Measurements from ENCODE around the gene FHIT. TPM values are rescaled to one million over a fixed set of nuclear protein-coding genes. Genes with fewer than 3 reads are reported as not detected.

The FHIT gene
- total and polyA plus RNA-seq, 8 donors, result 1.8 to 10.6 (median 7.1) TPM

GRCh38 chr3:60497902-60498301 lies 753.4 kb downstream of the FHIT start:
- H3K4me1 ChIP-seq, result no peaks in the 10 kb centered on the region
- DNase-seq, result peak in 1 of 2 donors; percentile 53
- no peaks in the 10 kb centered on the region for H3K27me3 ChIP-seq
- no peaks in the 10 kb centered on the region for H3K9me3 ChIP-seq
- H3K27ac ChIP-seq, result no peak overlapping the region
- no peaks in the 10 kb centered on the region for H3K36me3 ChIP-seq
- intact Hi-C loops (cut with DNase I; ENCODE audit: low total_unique reads), result no loop called here
- WGBS, 5 donors, result 52 to 70% (median 58%) methylated on average over 1 of the region's 1 CpG
- H3K4me3 ChIP-seq, result no peak overlapping the region
- no peak for TF ChIP-seq POLR2AphosphoS5 (IDR thresholded peaks at IDR 0.05)
- no peak for TF ChIP-seq POLR2A (IDR thresholded peaks at IDR 0.05)
- TF ChIP-seq CTCF (IDR thresholded peaks at IDR 0.05), result no peak
- TF ChIP-seq EP300 (IDR thresholded peaks at IDR 0.05), result no peak

- H3K36me3 ChIP-seq, result no peaks in the 10 kb centered on the region
- intact Hi-C loops (cut with DNase I; ENCODE audit: low total_unique reads), result no loop called here
- 61 to 72% (median 66%) methylated on average over 2 of the region's 2 CpGs for WGBS, 5 donors
- TF ChIP-seq EP300 (IDR thresholded peaks at IDR 0.05) (no peak), CTCF (IDR thresholded peaks at IDR 0.05) (no peak), POLR2A (IDR thresholded peaks at IDR 0.05) (no peak), POLR2AphosphoS5 (IDR thresholded peaks at IDR 0.05) (no peak)
- H3K27ac ChIP-seq, result no peak overlapping the region
- no peak for DNase-seq
- no peak overlapping the region for H3K4me3 ChIP-seq
- H3K4me1 ChIP-seq, result peaks cover 0 to 4% (median 0%) of the 10 kb centered on the region in 4 donors
- H3K27me3 ChIP-seq, result no peaks in the 10 kb centered on the region
- no peaks in the 10 kb centered on the region for H3K9me3 ChIP-seq
Observed at GRCh38 chr3:60490992-60491391, 760.3 kb downstream of the FHIT start.

- no peaks in the 10 kb centered on the region for H3K27me3 ChIP-seq
- DNase-seq, result no peak
- peaks cover 0 to 2% (median 0%) of the 10 kb centered on the region in 4 donors for H3K9me3 ChIP-seq
- H3K27ac ChIP-seq, result no peak overlapping the region
- intact Hi-C loops (cut with DNase I; ENCODE audit: low total_unique reads), result no loop called here
- WGBS, 5 donors, result 43 to 74% (median 52%) methylated on average over 2 of the region's 2 CpGs
- no peaks in the 10 kb centered on the region for H3K4me1 ChIP-seq
- no peaks in the 10 kb centered on the region for H3K36me3 ChIP-seq
- H3K4me3 ChIP-seq, result no peak overlapping the region
- TF ChIP-seq POLR2A (IDR thresholded peaks at IDR 0.05) (no peak), EP300 (IDR thresholded peaks at IDR 0.05) (no peak), POLR2AphosphoS5 (IDR thresholded peaks at IDR 0.05) (no peak), CTCF (IDR thresholded peaks at IDR 0.05) (no peak)
Observed at GRCh38 chr3:60475096-60475495, 776.2 kb downstream of the FHIT start.

- Histone ChIP-seq H3K27ac (no peak overlapping the region), H3K9me3 (peaks cover 0 to 18% (median 9%) of the 10 kb centered on the region in 4 donors), H3K4me3 (no peak overlapping the region), H3K36me3 (no peaks in the 10 kb centered on the region), H3K4me1 (no peaks in the 10 kb centered on the region), H3K27me3 (no peaks in the 10 kb centered on the region)
- WGBS, 5 donors, result 74 to 94% (median 83%) methylated on average over 1 of the region's 1 CpG
- intact Hi-C loops (cut with DNase I; ENCODE audit: low total_unique reads), result no loop called here
- TF ChIP-seq POLR2A (IDR thresholded peaks at IDR 0.05), result no peak
- TF ChIP-seq POLR2AphosphoS5 (IDR thresholded peaks at IDR 0.05), result no peak
- TF ChIP-seq CTCF (IDR thresholded peaks at IDR 0.05), result no peak
- TF ChIP-seq EP300 (IDR thresholded peaks at IDR 0.05), result no peak
- no peak for DNase-seq
Observed at GRCh38 chr3:60469481-60469880, 781.8 kb downstream of the FHIT start.
